ENCODE measurements around the gene MSRB3. TPM values are rescaled to one million over a fixed set of nuclear protein-coding genes. Genes with fewer than 3 reads are reported as not detected.

MSRB3 gene
- total RNA-seq, 3 donors from 2014 or later: 35.0 to 59.8 (median 51.8) TPM

DNA sequence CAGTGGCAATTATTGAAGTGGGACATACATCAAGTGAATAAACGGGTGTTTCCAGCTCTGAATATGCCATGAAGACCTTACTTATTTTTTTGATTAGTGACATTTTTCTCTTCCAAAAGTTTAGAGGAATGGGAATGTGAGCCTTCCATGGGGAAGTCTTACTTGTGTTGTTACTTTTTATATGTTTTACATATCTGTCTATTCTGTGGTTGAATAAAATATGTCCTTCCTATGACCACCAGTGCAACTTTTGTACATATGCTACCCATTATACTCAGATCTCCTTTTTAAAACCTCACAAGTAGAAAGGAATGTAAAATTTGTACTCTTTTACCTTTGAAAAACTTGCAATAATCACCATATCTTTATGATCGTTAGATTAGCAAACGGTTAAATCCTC is 132.7 kb downstream of the MSRB3 start:
- intact Hi-C loops (cut with DNase I; ENCODE audit: low total_unique reads): no loop called here
- H3K27ac ChIP-seq: no peak overlapping the region
- TF ChIP-seq POLR2A (IDR thresholded peaks at IDR 0.05) (no peak), CTCF (IDR thresholded peaks at IDR 0.05) (no peak), POLR2AphosphoS5 (IDR thresholded peaks at IDR 0.05) (no peak)
- no peaks in the 10 kb centered on the region for H3K4me1 ChIP-seq
- no peaks in the 10 kb centered on the region for H3K9me3 ChIP-seq
- H3K4me3 ChIP-seq: no peak overlapping the region
- no peak for DNase-seq (ENCODE audit: low spot score in 2 of 2)
- no peaks in the 10 kb centered on the region for H3K27me3 ChIP-seq
- H3K36me3 ChIP-seq: no peaks in the 10 kb centered on the region

DNA sequence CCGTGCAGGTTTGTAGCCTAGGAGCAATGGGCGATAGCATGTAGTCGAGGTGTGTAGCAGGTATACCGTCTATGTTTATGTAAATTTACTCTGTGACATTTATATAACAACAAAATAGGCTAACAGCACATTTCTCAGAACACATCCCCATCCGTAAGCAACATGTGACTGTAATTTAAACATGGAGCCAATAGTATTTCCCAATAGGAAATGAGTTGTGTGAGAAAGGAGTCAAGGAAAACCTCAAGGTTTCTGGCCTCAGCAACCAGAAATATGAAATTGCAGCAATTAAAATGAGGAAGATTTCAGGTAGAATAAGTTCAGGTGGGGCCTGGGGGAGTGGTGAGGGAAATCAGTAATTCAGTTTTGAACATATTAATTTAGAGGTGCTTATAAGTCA is 136.0 kb downstream of the MSRB3 start:
- H3K9me3 ChIP-seq: peaks cover 0 to 5% of the 10 kb centered on the region in 2 donors
- no peak overlapping the region for H3K4me3 ChIP-seq
- H3K36me3 ChIP-seq: no peaks in the 10 kb centered on the region
- TF ChIP-seq POLR2AphosphoS5 (IDR thresholded peaks at IDR 0.05) (no peak), CTCF (IDR thresholded peaks at IDR 0.05) (no peak), POLR2A (IDR thresholded peaks at IDR 0.05) (no peak)
- no peak overlapping the region for H3K27ac ChIP-seq
- DNase-seq (ENCODE audit: low spot score in 2 of 2): no peak
- no peaks in the 10 kb centered on the region for H3K4me1 ChIP-seq
- intact Hi-C loops (cut with DNase I; ENCODE audit: low total_unique reads): no loop called here
- no peaks in the 10 kb centered on the region for H3K27me3 ChIP-seq

- no peak for TF ChIP-seq POLR2A (IDR thresholded peaks at IDR 0.05)
- no peak for TF ChIP-seq POLR2AphosphoS5 (IDR thresholded peaks at IDR 0.05)
- no peak for TF ChIP-seq CTCF (IDR thresholded peaks at IDR 0.05)
- DNase-seq (ENCODE audit: low spot score in 2 of 2): no peak
- intact Hi-C loops (cut with DNase I; ENCODE audit: low total_unique reads): no loop called here
Observed at GRCh38 chr12:65415826-65416225, 137.3 kb downstream of the MSRB3 start.

GRCh38 chr12:65419284-65420072 is 141.0 kb downstream of the MSRB3 start:
- intact Hi-C loops (cut with DNase I; ENCODE audit: low total_unique reads): no loop called here
- no peak overlapping the region for H3K27ac ChIP-seq
- TF ChIP-seq CTCF (IDR thresholded peaks at IDR 0.05): no peak
- TF ChIP-seq POLR2AphosphoS5 (IDR thresholded peaks at IDR 0.05): no peak
- no peak for TF ChIP-seq POLR2A (IDR thresholded peaks at IDR 0.05)
- DNase-seq (ENCODE audit: low spot score in 2 of 2): no peak
- H3K4me3 ChIP-seq: no peak overlapping the region
- no peaks in the 10 kb centered on the region for H3K27me3 ChIP-seq
- peaks cover 23 to 24% of the 10 kb centered on the region in 2 donors for H3K9me3 ChIP-seq
- no peaks in the 10 kb centered on the region for H3K4me1 ChIP-seq
- H3K36me3 ChIP-seq: no peaks in the 10 kb centered on the region

More at GRCh38 chr12:65415826-65416225, 137.3 kb downstream of the MSRB3 start:
- Histone ChIP-seq H3K27me3 (no peaks in the 10 kb centered on the region), H3K36me3 (no peaks in the 10 kb centered on the region), H3K4me1 (no peaks in the 10 kb centered on the region), H3K9me3 (peaks cover 5 to 16% of the 10 kb centered on the region in 2 donors), H3K4me3 (no peak overlapping the region), H3K27ac (no peak overlapping the region)

DNA sequence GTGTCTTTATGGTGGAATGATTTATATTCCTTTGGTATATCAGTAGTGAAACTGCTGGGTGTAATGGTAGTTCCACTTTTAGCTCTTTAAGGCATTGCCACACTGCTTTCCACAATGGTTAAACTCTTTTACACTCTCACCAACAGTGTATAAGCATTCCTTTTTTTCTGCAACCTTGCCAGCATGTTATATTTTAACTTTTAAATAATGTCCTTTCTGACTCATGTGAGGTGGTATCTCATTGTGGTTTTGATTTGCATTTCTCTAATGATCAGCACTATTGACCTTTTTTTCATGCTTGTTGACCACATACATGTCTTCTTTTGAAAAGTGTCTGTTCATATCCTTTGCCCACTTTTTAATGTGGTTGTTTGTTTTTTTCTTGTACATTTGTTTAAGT is 142.5 kb downstream of the MSRB3 start:
- TF ChIP-seq POLR2AphosphoS5 (IDR thresholded peaks at IDR 0.05) (no peak), CTCF (IDR thresholded peaks at IDR 0.05) (no peak), POLR2A (IDR thresholded peaks at IDR 0.05) (no peak)
- Histone ChIP-seq H3K27me3 (no peaks in the 10 kb centered on the region), H3K27ac (no peak overlapping the region), H3K9me3 (peaks cover 23 to 34% of the 10 kb centered on the region in 2 donors), H3K4me3 (no peak overlapping the region), H3K4me1 (no peaks in the 10 kb centered on the region), H3K36me3 (no peaks in the 10 kb centered on the region)
- intact Hi-C loops (cut with DNase I; ENCODE audit: low total_unique reads): no loop called here
- DNase-seq (ENCODE audit: low spot score in 2 of 2): no peak

Measured in breast epithelium (tissue), 4 donors.